ENCODE results near the gene RNF38.

The RNF38 gene

DNA sequence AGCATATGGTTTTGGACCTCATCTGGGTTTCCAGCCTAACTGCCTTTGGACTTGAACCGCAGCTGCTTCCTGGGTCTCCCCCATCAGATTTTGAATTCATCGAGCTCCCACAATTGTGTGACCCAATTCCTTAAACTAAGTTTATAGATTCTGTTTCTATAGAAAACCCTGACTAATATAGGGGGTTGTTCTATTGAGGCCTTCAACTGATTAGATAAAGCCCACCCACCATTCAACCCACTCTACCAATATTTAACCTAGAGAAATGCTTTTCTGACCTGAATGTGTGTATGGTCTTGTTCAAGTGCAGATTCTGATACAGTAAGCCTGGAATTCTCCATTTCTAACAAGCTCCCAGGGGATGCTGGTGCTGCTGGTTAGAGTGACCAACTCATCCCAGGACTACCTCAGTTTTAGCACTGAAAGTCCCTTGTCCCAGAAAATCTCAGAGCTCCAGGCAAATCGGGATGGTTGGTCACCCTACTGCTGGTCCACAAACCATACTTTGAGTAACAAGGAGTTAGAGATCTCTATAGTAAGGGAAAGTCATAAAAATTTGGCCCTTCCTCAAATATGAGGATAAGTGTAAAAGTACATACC, 110.1 kb downstream of the RNF38 start:
- peak overlapping the region; percentile 59 for H2AK5ac ChIP-seq (ENCODE audit: low read length, severe bottlenecking)
- peaks cover 0 to 4% of the 10 kb centered on the region in 2 experiments for H3K36me3 ChIP-seq (ENCODE audit: control insufficient read depth in 1 of 2, insufficient read depth in 2 of 2, low read depth in 1 of 2, low read length in 2 of 2)
- no peak overlapping the region for H4K8ac ChIP-seq (ENCODE audit: low read length)
- no peak overlapping the region for H2BK5ac ChIP-seq (ENCODE audit: low read depth, low read length, poor library complexity, severe bottlenecking)
- no peak overlapping the region for H2BK15ac ChIP-seq (ENCODE audit: low read depth, poor library complexity, severe bottlenecking)
- H3K4me1 ChIP-seq (ENCODE audit: control insufficient read depth, insufficient read depth, low read depth, low read length) = peaks cover 14% of the 10 kb centered on the region
- no peaks in the 10 kb centered on the region for H3K27me3 ChIP-seq (ENCODE audit: control insufficient read depth in 1 of 2, insufficient read depth in 1 of 2, low read length in 2 of 2)
- H3K18ac ChIP-seq (ENCODE audit: low read depth in 1 of 2, low read length in 2 of 2) = no peak overlapping the region
- H3K4ac ChIP-seq (ENCODE audit: low read depth in 1 of 2, low read length in 2 of 2) = no peak overlapping the region
- no CpG with 5 or more reads among the region's 3 CpGs for WGBS
- no peak overlapping the region for H3K23ac ChIP-seq (ENCODE audit: low read length in 2 of 2)
- no peak overlapping the region for H3K4me2 ChIP-seq (ENCODE audit: low read length, poor library complexity, severe bottlenecking)
- no peaks in the 10 kb centered on the region for H3K79me1 ChIP-seq (replicated peaks; ENCODE audit: low read length, poor library complexity, severe bottlenecking)
- no peak overlapping the region for H2BK120ac ChIP-seq (ENCODE audit: low read depth, low read length)
- no peak overlapping the region for H3K9ac ChIP-seq (ENCODE audit: low read length)
- H3K4me3 ChIP-seq (ENCODE audit: insufficient read depth in 1 of 2, low read depth in 1 of 2, low read length in 2 of 2) = no peak overlapping the region
- no peak overlapping the region for H2AFZ ChIP-seq (ENCODE audit: low read depth, low read length)
- no peaks in the 10 kb centered on the region for H3K9me3 ChIP-seq (ENCODE audit: control insufficient read depth, low read length)
- no peak overlapping the region for H3K27ac ChIP-seq (ENCODE audit: low read length, poor library complexity, severe bottlenecking)
- H3K14ac ChIP-seq (ENCODE audit: low read length in 2 of 2) = no peak overlapping the region
- no peak overlapping the region for H4K91ac ChIP-seq (ENCODE audit: low read length)
- H2BK12ac ChIP-seq (ENCODE audit: low read length in 2 of 2) = no peak overlapping the region
- no peak for DNase-seq

DNA sequence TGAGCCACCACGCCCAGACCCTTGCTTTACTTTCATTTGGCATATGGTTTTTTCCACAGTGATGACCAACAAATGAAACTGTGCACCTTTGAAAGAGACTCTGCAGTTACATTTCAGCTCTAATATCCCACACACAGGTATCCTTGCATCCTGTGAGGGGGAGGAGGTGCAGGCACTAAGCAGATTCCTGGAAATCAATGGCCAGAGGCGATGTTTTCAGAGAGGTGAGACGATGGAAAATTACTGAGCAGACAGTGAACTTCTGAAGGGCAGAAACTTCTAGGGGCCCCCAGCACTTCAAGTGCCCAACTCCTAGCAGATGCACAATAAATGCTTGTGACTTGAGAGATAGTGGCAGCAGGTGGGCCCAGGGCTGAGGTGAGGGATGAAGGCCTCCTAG, 112.0 kb downstream of the RNF38 start:
- Histone ChIP-seq H3K4me3 (ENCODE audit: insufficient read depth in 1 of 2, low read depth in 1 of 2, low read length in 2 of 2) (no peak overlapping the region), H3K4me2 (ENCODE audit: low read length, poor library complexity, severe bottlenecking) (no peak overlapping the region), H3K9ac (ENCODE audit: low read length) (no peak overlapping the region), H3K23ac (ENCODE audit: low read length in 2 of 2) (no peak overlapping the region), H3K79me1 (replicated peaks; ENCODE audit: low read length, poor library complexity, severe bottlenecking) (no peaks in the 10 kb centered on the region), H4K91ac (ENCODE audit: low read length) (no peak overlapping the region), H3K14ac (ENCODE audit: low read length in 2 of 2) (no peak overlapping the region), H2AK5ac (ENCODE audit: low read length, severe bottlenecking) (no peak overlapping the region), H3K4ac (ENCODE audit: low read depth in 1 of 2, low read length in 2 of 2) (no peak overlapping the region), H2BK15ac (ENCODE audit: low read depth, poor library complexity, severe bottlenecking) (no peak overlapping the region), H2BK12ac (ENCODE audit: low read length in 2 of 2) (no peak overlapping the region), H3K27me3 (ENCODE audit: control insufficient read depth in 1 of 2, insufficient read depth in 1 of 2, low read length in 2 of 2) (no peaks in the 10 kb centered on the region), H3K36me3 (ENCODE audit: control insufficient read depth in 1 of 2, insufficient read depth in 2 of 2, low read depth in 1 of 2, low read length in 2 of 2) (peaks cover 0 to 4% of the 10 kb centered on the region in 2 experiments), H3K4me1 (ENCODE audit: control insufficient read depth, insufficient read depth, low read depth, low read length) (peaks cover 12% of the 10 kb centered on the region), H2AFZ (ENCODE audit: low read depth, low read length) (no peak overlapping the region), H3K18ac (ENCODE audit: low read depth in 1 of 2, low read length in 2 of 2) (no peak overlapping the region), H2BK120ac (ENCODE audit: low read depth, low read length) (no peak overlapping the region), H3K9me3 (ENCODE audit: control insufficient read depth, low read length) (no peaks in the 10 kb centered on the region), H3K27ac (ENCODE audit: low read length, poor library complexity, severe bottlenecking) (no peak overlapping the region), H2BK5ac (ENCODE audit: low read depth, low read length, poor library complexity, severe bottlenecking) (no peak overlapping the region), H4K8ac (ENCODE audit: low read length) (no peak overlapping the region)
- 89% methylated on average over 3 of the region's 3 CpGs for WGBS
- DNase-seq = no peak

Data from mesenchymal stem cell (in vitro differentiated cells and primary cell).